Fibroblast of villous mesenchyme (primary cell): ENCODE results near the gene AIDA. TPM values are rescaled to one million over a fixed set of nuclear protein-coding genes. Genes with fewer than 3 reads are reported as not detected.

Source experiments
- DNase-seq: peaks from one replicate; pipeline ENCODE4 v3.0.0-alpha.2; 2010; ENCODE audit warnings: low read depth
- H3K4me3 ChIP-seq: 2 replicates; pipeline ENCODE4 v1.5.1; 2011; ENCODE audit warnings: low read depth, mild to moderate bottlenecking, low read length
- CTCF ChIP-seq: IDR thresholded peaks from 2 replicates; pipeline ENCODE4 v1.5.1; 2012; ENCODE audit warnings: low read depth, mild to moderate bottlenecking, low read length; ENCODE audit not compliant: insufficient read depth
- total RNA-seq: library from RNA; depleted of rRNA; stranded (reverse); fragments of >200 nt; gene quantifications from 2 replicates; pipeline ENCODE4 v1.2.3, GENCODE V29; 2012

The AIDA gene
- total RNA-seq, 1 donor = 48.4 TPM

- peak; percentile 75 for DNase-seq
- TF ChIP-seq CTCF = no peak
- H3K4me3 ChIP-seq = peak overlapping the region; percentile 96
These were observed 705 bp downstream of the AIDA start for GRCh38 chr1:222711319-222712252.

GRCh38 chr1:222709700-222710153, 2.6 kb downstream of the AIDA start:
- peak; percentile 31 for DNase-seq
- no peak overlapping the region for H3K4me3 ChIP-seq
- no peak for TF ChIP-seq CTCF

GRCh38 chr1:222706815-222707214, 5.5 kb downstream of the AIDA start:
- no peak for DNase-seq
- TF ChIP-seq CTCF = no peak
- no peak overlapping the region for H3K4me3 ChIP-seq

GRCh38 chr1:222704260-222704659, 8.0 kb downstream of the AIDA start:
- no peak for TF ChIP-seq CTCF

GRCh38 chr1:222702210-222702609, 10.1 kb downstream of the AIDA start:
- DNase-seq = no peak
- no peak for TF ChIP-seq CTCF
- no peak overlapping the region for H3K4me3 ChIP-seq

More at GRCh38 chr1:222704260-222704659, 8.0 kb downstream of the AIDA start:
- DNase-seq = no peak
- no peak overlapping the region for H3K4me3 ChIP-seq

- no peak for TF ChIP-seq CTCF
- DNase-seq = peak; percentile 37
- H3K4me3 ChIP-seq = no peak overlapping the region
These were observed 14.5 kb downstream of the AIDA start for GRCh38 chr1:222697826-222698225.

GRCh38 chr1:222697203-222697602, 15.1 kb downstream of the AIDA start:
- TF ChIP-seq CTCF = no peak
- DNase-seq = no peak
- H3K4me3 ChIP-seq = no peak overlapping the region
